ENCODE results near the gene REPIN1. TPM values are rescaled to one million over a fixed set of nuclear protein-coding genes. Genes with fewer than 3 reads are reported as not detected.

The REPIN1 gene
- total RNA-seq, 1 experiment from 2014 or later = 155 TPM

GRCh38 chr7:150406567-150407421, 38.2 kb downstream of the REPIN1 start:
- DNase-seq (ENCODE audit: low read depth) = peak; percentile 25

DNA sequence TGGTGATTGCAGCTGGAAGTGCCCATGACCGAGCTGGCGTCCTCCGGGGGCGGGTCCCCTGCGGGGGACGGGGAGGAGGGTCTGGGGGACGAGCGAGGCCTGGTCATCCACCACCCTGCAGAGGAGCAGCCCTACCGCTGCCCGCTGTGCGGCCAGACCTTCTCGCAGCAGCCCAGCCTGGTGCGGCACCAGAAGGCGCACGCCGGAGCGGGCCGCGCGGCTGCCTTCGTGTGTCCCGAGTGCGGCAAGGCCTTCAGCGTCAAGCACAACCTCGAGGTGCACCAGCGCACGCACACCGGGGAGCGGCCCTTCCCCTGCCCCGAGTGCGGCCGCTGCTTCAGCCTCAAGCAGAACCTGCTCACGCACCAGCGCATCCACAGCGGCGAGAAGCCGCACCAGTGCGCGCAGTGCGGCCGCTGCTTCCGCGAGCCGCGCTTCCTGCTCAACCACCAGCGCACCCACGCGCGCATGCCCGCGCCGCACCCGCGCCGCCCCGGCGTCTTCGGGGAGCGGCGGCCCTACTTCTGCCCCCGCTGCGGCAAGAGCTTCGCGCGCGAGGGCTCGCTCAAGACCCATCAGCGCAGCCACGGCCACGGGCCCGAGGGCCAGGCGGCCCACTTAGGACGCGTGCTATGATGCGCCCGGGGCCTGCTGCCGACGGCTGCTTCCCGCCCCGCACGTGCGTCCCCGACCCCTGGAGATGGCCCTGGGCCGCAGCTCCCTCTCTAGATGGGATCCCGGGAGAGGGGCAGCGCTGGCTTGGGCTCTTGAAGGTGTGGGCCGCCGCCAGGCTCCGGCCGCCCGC, 39.2 kb downstream of the REPIN1 start:
- DNase-seq (ENCODE audit: low read depth) = no peak

GRCh38 chr7:150408393-150409299, 40.0 kb downstream of the REPIN1 start:
- no peak for DNase-seq (ENCODE audit: low read depth)

DNA sequence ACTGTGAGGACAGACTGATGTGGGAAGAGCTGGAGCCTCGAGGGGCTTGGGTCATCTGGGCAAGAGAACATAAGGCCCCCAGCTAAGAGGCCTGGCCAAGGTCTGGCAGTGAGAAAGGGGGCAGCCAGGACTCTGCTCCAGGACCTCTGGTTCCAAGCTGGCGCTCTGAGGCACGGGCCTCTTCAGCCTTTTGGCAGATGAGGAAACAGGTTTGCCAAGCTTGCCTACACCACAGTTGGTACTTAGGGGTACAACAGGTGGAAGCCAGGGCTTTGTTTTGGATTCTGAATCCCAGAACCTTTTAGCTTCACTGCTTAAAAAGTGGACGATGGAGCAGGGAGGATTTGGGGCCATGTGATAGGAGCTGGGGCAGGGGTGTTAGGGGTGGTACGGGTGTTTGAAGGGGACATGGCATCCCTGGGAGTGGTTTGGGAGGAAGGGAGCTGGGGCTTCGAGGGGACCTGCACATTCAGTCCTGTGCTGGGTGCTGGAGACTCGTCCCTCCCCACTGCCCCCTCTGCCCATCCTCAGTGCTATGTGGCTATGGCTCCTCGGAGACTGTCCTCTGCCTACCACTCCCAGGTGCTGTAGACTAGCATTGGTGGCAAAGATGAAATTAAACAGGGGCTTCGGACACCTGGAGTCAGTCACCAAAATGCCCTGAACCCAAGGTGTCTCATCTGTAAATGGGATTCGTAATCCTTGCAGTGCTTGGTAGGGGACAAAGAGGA, 40.8 kb downstream of the REPIN1 start:
- no peak for DNase-seq (ENCODE audit: low read depth)

GRCh38 chr7:150410131-150410530, 41.5 kb downstream of the REPIN1 start:
- DNase-seq (ENCODE audit: low read depth) = no peak

DNA sequence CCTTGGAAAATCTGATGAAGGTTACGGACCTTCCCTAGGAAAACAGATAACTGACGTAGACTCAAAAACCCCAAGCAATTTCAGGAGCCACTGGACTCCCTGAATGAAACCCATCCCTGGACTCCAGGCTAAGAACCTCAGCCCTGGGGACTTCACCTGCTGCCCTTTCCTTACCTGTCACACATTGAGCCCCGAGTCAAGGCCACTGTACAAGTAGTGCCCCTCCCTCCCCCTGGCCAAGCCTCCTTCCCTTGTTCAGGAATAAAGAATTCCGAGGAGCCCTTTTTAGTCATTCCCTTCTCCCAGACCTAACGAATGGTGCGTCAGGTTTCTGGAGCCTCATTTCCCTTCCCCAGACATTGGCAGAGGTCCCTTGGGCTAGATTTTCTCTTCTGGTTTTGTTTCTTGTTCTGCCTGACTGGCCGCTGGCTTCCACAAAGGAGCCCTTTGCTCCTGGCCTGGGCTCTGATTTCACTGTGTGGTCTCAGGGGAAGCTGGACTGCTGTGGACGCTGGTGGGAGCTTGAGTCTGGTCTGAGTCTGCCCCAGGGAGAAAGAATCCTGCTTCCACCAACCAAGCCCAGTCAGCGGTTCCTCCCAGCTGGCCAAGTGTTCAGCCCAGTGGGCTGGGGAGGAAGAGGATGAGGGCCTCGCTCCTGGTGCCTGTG, 42.2 kb downstream of the REPIN1 start:
- no peak for DNase-seq (ENCODE audit: low read depth)

GRCh38 chr7:150411606-150412005, 43.0 kb downstream of the REPIN1 start:
- no peak for DNase-seq (ENCODE audit: low read depth)

DNA sequence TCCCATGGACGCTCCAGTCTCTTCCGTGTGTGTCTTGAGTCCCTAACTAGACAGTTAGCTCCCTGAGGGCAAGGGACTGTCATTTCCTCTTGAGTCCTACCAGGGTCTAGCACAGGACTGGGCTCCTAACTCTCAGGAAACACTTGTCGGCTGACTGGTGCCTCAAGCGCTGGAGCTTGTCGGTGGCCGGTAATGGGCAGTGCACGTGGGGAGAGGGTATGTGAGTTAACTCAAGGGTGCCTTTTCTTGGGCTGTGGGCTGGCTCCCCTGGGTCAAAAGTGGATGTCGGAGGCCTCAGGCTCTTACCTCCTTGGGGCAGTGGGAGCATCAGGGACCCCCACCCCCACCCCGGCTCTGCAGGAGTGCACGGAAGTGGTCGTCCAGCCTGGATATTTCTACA, 43.4 kb downstream of the REPIN1 start:
- no peak for DNase-seq (ENCODE audit: low read depth)

- no peak for DNase-seq (ENCODE audit: low read depth)
Observed at GRCh38 chr7:150412518-150413488, 44.2 kb downstream of the REPIN1 start.

DNA sequence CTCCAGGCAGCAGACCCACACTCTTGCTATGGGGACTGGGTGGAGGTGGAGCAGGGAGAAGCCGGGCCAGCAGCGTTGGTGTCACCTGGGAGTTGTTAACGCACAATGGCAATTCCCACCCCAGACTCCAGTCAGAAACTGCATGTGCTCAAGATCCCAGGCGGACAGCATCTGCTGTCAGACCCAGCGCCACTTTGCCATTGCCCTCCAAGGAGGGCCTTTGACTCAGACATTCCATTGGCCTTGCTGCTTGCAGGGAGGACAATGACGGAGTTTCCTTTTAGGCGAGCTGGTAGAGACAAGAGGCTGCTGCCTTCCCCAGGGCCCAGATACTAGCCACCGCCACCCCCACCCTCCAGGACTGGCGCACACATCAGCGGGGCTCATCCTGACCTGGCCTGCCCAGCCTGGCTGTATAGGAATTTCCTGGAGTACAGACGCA, 45.0 kb downstream of the REPIN1 start:
- DNase-seq (ENCODE audit: low read depth) = peak; percentile 58

- no peak for DNase-seq (ENCODE audit: low read depth)
Observed at GRCh38 chr7:150415161-150416153, 46.8 kb downstream of the REPIN1 start.

DNA sequence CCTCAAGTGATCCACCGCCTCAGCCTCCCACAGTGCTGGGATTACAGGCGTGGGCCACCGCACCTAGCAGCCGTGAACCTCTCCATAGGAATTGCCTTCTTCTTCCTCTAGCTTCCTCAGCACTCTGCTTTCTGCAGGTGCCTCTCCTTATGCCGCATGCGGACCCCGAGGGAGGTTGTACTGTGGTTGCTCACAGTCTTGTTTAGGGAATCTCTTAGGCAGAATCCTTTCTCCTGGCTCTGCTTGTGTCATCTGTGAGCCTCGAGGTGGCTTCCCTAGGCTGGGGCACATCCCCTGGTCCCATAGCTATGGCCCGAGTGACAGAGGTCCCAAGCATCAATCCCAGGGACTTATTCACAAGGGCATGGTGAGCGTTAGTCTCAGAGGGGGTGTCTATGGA, 48.6 kb downstream of the REPIN1 start:
- no peak for DNase-seq (ENCODE audit: low read depth)

DNA sequence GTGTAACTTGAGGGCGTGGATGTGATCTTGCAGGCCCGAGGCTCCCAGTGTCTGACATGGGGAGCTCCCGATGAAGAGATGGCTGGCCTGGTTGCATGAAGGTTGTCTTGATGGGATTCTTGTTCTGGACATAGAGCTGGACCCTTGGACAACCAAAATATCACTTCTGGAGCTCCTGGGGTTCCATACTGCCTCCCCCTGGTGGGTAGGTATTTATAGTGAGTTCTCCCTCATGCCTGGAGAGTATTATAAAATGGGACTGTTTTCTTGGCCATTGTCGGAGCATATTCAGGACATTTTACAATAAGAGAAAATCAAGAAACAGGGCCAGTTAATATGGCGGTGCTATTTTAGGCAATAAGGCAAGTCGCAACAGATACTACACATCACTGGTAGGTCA, 49.2 kb downstream of the REPIN1 start:
- no peak for DNase-seq (ENCODE audit: low read depth)

DNA sequence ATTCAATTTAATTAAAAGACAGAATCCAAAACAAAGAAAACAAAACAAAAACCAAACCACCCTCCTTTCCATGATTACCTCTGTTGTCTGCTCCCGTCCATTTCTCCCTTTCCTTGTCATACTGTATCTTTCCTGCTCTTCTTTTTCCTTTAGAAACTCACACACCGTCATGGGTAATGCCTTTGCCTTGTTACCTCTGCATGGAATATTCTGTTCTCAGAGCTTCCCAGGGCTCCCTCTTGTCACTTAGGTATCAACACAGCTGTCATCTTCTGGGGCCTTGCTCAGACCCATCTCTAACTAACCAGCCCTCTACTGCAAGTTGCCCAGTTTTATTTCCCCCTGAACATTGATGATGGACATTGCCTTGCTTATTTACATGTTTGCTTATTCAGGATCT, 51.6 kb downstream of the REPIN1 start:
- DNase-seq (ENCODE audit: low read depth) = no peak

- DNase-seq (ENCODE audit: low read depth) = peak; percentile 81
Observed at GRCh38 chr7:150420987-150421674, 52.5 kb downstream of the REPIN1 start.

GRCh38 chr7:150421831-150422230, 53.2 kb downstream of the REPIN1 start:
- no peak for DNase-seq (ENCODE audit: low read depth)

Data from M059J (cell line).